Esophagus muscularis mucosa (tissue), 4 donors: ENCODE measurements around the gene PLA2G2E. TPM values are rescaled to one million over a fixed set of nuclear protein-coding genes. Genes with fewer than 3 reads are reported as not detected.

Experiments used
- DNase-seq: peaks from one replicate; pipeline ENCODE4 v3.0.0-alpha.2; 2017; ENCODE audit errors: extremely low spot score
- H3K27ac ChIP-seq, 4 donors: fragments of 200-600 bp; sonication (generic); replicated peaks in 1 of 4; 1 replicate in 3 of 4; 2 replicates in 1 of 4; pipeline ENCODE4 v1.5.1; 2016 to 2019; ENCODE audit warnings: mild to moderate bottlenecking in 1 of 4
- H3K27me3 ChIP-seq, 4 donors: fragments of 200-600 bp; sonication (generic); one replicate each; pipeline versions ENCODE4 v1.5.1 to v1.6.0; 2016 to 2019
- H3K36me3 ChIP-seq, 4 donors: fragments of 200-600 bp; sonication (generic); one replicate each; pipeline ENCODE4 v1.5.1; 2016 to 2019
- H3K4me1 ChIP-seq, 4 donors: fragments of 200-600 bp; sonication (generic); one replicate each; pipeline ENCODE4 v1.5.1; 2016 to 2019
- H3K4me3 ChIP-seq, 4 donors: fragments of 200-600 bp; sonication (generic); 1 replicate in 2 of 4; 2 replicates in 2 of 4; pipeline ENCODE4 v1.5.1; 2016 to 2019; ENCODE audit warnings: mild to moderate bottlenecking in 4 of 4, moderate library complexity in 1 of 4
- H3K9me3 ChIP-seq, 4 donors: fragments of 200-600 bp; sonication (generic); 1 replicate in 3 of 4; 2 replicates in 1 of 4; pipeline ENCODE4 v1.5.1; 2016 to 2019
- EP300 ChIP-seq: sonication (generic); formaldehyde crosslinking; IDR thresholded peaks from one replicate; pipeline ENCODE4 v1.6.1; 2017; ENCODE audit warnings: antibody characterized with exemption
- POLR2A ChIP-seq: fragments of 450-650 bp; IDR thresholded peaks from one replicate; pipeline ENCODE4 v1.6.1; 2017; ENCODE audit warnings: antibody characterized with exemption, moderate library complexity, mild to moderate bottlenecking, low read depth
- POLR2AphosphoS5 ChIP-seq, 2 donors: sonication (generic); formaldehyde crosslinking; IDR thresholded peaks; one replicate each; pipeline ENCODE4 v1.6.1; 2017; ENCODE audit warnings: antibody characterized with exemption in 2 of 2
- WGBS: methylation state at CpG from one replicate; pipeline ENCODE4 v1.1.5; 2018; 5-methylcytosine and 5-hydroxymethylcytosine counted together
- intact Hi-C: fragments of 100-400 bp; cut with DNase I; formaldehyde crosslinking; loops from one replicate; pipeline ENCODE4 v1.15.1; 2023
- total RNA-seq, 4 donors: library from RNA; depleted of rRNA; stranded (reverse); fragments of >200 nt; gene quantifications; one replicate each; pipeline versions ENCODE4 v1.1.0 to v1.2.1, GENCODE V29; 2016
- TF ChIP-seq, protein P1 (sequence below), 3 experiments: fragments of 200-600 bp in 2 of 3; fragments of 450-650 bp in 1 of 3; sonication (generic) in 2 of 3; IDR thresholded peaks; one replicate each; pipeline ENCODE4 v1.5.1; 2017 to 2019; ENCODE audit warnings: antibody characterized with exemption in 3 of 3, mild to moderate bottlenecking in 2 of 3, moderate library complexity in 1 of 3

Gene PLA2G2E
- total RNA-seq, 4 donors from 2014 or later: not detected

DNA sequence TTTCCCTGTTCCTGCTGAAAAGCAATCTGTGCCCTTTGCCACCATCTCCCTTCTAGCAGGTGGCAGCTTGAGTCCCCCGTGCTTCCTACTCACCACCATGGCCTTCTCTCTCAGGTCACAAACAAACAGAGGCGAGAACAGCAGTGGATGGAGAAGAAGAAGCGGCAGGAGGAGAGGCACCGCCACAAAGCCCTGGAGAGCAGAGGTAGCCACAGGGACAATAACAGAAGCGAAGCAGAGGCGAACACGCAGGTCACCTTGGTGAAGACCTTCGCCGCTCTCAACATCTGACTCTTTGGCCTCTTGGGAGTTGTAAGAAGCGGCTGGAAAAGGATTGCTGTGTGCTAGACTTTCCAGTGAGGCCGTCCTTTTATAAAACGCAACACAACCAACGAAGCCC is 16.0 kb downstream of the PLA2G2E start:
- H3K36me3 ChIP-seq: peaks cover 50 to 94% (median 92%) of the 10 kb centered on the region in 4 donors
- WGBS: 93% methylated on average over 13 of the region's 13 CpGs
- intact Hi-C loops: no loop called here

DNA sequence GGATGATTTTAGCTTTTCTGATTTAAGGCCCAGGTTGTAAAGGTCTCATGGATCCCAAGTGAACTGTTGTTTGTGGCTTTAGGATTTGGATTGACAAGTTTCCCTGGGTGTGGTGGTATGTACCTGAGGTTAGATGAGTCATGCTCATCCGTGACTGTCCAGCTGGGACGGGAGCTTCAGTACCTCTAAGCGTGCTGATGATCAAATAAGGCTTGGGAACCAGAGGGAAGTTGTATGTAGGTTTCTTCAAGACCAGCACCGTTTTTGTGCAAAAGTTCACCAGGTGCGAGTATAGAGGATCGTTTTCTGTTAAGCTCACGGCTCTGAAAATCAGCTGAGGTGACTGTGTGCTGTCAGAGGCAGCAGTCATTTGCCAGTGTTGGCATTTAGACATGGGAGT is 19.8 kb downstream of the PLA2G2E start:
- WGBS: 94% methylated on average over 7 of the region's 7 CpGs
- H3K27me3 ChIP-seq: no peaks in the 10 kb centered on the region
- H3K36me3 ChIP-seq: peaks cover 35 to 92% (median 81%) of the 10 kb centered on the region in 4 donors
- H3K27ac ChIP-seq: no peak overlapping the region
- TF ChIP-seq POLR2AphosphoS5 (IDR thresholded peaks at IDR 0.05) (no peak), EP300 (no peak), POLR2A (no peak)
- TF ChIP-seq, protein P1, sequence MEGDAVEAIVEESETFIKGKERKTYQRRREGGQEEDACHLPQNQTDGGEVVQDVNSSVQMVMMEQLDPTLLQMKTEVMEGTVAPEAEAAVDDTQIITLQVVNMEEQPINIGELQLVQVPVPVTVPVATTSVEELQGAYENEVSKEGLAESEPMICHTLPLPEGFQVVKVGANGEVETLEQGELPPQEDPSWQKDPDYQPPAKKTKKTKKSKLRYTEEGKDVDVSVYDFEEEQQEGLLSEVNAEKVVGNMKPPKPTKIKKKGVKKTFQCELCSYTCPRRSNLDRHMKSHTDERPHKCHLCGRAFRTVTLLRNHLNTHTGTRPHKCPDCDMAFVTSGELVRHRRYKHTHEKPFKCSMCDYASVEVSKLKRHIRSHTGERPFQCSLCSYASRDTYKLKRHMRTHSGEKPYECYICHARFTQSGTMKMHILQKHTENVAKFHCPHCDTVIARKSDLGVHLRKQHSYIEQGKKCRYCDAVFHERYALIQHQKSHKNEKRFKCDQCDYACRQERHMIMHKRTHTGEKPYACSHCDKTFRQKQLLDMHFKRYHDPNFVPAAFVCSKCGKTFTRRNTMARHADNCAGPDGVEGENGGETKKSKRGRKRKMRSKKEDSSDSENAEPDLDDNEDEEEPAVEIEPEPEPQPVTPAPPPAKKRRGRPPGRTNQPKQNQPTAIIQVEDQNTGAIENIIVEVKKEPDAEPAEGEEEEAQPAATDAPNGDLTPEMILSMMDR (IDR thresholded peaks at IDR 0.05): no peak
- H3K4me1 ChIP-seq: no peaks in the 10 kb centered on the region
- intact Hi-C loops: no loop called here
- H3K9me3 ChIP-seq: no peaks in the 10 kb centered on the region
- H3K4me3 ChIP-seq: no peak overlapping the region
- no peak for DNase-seq

More for the DNA sequence above, 16.0 kb downstream of the PLA2G2E start:
- H3K4me1 ChIP-seq: no peaks in the 10 kb centered on the region
- no peak for DNase-seq
- H3K4me3 ChIP-seq: no peak overlapping the region
- no peak overlapping the region for H3K27ac ChIP-seq
- no peaks in the 10 kb centered on the region for H3K27me3 ChIP-seq
- TF ChIP-seq, protein P1 (IDR thresholded peaks at IDR 0.05): no peak
- TF ChIP-seq POLR2A (no peak), EP300 (no peak), POLR2AphosphoS5 (IDR thresholded peaks at IDR 0.05) (no peak)
- H3K9me3 ChIP-seq: no peaks in the 10 kb centered on the region

DNA sequence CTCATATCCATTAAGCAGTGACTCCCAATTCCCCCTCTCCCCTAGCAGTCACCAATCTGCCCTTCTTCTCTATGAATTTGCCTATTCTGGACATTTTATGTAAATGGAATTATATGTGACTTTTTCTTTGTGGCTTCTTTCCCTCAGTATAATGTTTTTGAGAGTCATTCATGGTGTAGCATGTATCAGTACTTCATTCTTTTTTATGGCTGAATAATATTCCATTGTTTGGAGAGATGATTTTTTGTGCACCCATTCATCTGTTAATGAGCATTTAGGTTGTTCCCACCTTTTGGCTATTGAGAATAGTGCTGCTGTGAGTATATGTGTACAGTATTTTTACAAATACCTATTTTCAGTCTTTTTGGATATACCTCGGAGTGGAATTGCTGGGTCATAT is 21.8 kb downstream of the PLA2G2E start:
- Histone ChIP-seq H3K36me3 (peaks cover 19 to 92% (median 79%) of the 10 kb centered on the region in 4 donors), H3K4me1 (no peaks in the 10 kb centered on the region), H3K27ac (no peak overlapping the region), H3K9me3 (no peaks in the 10 kb centered on the region), H3K4me3 (no peak overlapping the region), H3K27me3 (no peaks in the 10 kb centered on the region)
- WGBS: 83% methylated on average over 1 of the region's 1 CpG
- TF ChIP-seq POLR2A: no peak
- TF ChIP-seq, protein P1 (IDR thresholded peaks at IDR 0.05): no peak
- TF ChIP-seq POLR2AphosphoS5 (IDR thresholded peaks at IDR 0.05): no peak
- no peak for TF ChIP-seq EP300
- intact Hi-C loops: no loop called here
- DNase-seq: no peak

DNA sequence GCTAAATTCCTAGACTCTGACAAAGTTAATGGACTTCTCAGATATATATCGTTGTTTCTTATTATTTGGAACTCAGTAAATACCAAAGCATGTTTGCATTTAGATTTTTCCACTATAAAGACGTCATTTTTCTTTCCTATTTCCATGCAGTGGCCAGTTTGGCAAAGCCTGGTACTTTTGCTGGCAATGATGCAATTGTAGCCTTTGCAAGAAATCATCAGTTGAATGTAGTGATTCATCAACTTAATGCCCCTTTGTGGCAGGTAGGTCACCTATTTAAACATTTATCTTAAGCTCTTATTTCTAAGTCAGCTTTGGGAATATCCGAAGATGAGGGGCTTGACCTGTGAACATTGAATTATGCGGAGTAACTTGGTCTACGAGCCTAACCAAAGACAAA is 29.2 kb downstream of the PLA2G2E start:
- WGBS: 74% methylated on average over 5 of the region's 5 CpGs
- Histone ChIP-seq H3K4me1 (peaks cover 0 to 20% (median 11%) of the 10 kb centered on the region in 4 donors), H3K36me3 (peaks cover 13 to 90% (median 74%) of the 10 kb centered on the region in 4 donors), H3K27ac (no peak overlapping the region), H3K9me3 (no peaks in the 10 kb centered on the region), H3K27me3 (no peaks in the 10 kb centered on the region), H3K4me3 (no peak overlapping the region)
- intact Hi-C loops: no loop called here
- TF ChIP-seq, protein P1 (IDR thresholded peaks at IDR 0.05): no peak
- no peak for TF ChIP-seq POLR2AphosphoS5 (IDR thresholded peaks at IDR 0.05)
- TF ChIP-seq EP300: no peak
- no peak for DNase-seq

DNA sequence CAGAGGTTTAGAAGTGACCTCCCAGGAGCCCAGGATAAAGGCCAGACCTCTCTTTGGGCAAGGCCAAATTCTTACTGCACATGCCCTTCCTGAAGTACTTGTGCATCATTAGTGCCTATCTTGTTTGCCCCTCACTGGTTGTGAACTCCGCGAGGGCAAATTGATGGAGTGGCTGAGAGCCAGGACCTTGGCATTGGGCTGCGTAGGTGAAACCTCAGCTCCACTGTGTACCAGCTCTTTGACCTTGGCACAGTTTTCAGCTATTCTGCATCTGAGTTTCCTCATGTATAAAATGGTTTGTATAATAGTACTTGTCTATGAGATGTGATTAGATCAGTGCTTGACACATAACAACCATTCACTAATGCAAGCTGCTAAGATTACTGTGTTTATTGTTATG is 29.7 kb downstream of the PLA2G2E start:
- H3K4me3 ChIP-seq: no peak overlapping the region
- H3K36me3 ChIP-seq: peaks cover 7 to 84% (median 69%) of the 10 kb centered on the region in 4 donors
- H3K4me1 ChIP-seq: peaks cover 0 to 20% (median 11%) of the 10 kb centered on the region in 4 donors
- no peaks in the 10 kb centered on the region for H3K27me3 ChIP-seq
- 89% methylated on average over 3 of the region's 3 CpGs for WGBS
- H3K27ac ChIP-seq: no peak overlapping the region
- TF ChIP-seq EP300 (no peak), POLR2A (no peak), POLR2AphosphoS5 (IDR thresholded peaks at IDR 0.05) (no peak)
- TF ChIP-seq, protein P1 (IDR thresholded peaks at IDR 0.05): no peak
- intact Hi-C loops: no loop called here
- no peak for DNase-seq
- no peaks in the 10 kb centered on the region for H3K9me3 ChIP-seq
